Fibroblast of skin of scalp (primary cell): ENCODE results near the gene EIF4E1B.

Experiments used
- DNase-seq: peaks from one replicate; pipeline ENCODE4 v3.0.0-alpha.2; 2013

EIF4E1B gene

DNA sequence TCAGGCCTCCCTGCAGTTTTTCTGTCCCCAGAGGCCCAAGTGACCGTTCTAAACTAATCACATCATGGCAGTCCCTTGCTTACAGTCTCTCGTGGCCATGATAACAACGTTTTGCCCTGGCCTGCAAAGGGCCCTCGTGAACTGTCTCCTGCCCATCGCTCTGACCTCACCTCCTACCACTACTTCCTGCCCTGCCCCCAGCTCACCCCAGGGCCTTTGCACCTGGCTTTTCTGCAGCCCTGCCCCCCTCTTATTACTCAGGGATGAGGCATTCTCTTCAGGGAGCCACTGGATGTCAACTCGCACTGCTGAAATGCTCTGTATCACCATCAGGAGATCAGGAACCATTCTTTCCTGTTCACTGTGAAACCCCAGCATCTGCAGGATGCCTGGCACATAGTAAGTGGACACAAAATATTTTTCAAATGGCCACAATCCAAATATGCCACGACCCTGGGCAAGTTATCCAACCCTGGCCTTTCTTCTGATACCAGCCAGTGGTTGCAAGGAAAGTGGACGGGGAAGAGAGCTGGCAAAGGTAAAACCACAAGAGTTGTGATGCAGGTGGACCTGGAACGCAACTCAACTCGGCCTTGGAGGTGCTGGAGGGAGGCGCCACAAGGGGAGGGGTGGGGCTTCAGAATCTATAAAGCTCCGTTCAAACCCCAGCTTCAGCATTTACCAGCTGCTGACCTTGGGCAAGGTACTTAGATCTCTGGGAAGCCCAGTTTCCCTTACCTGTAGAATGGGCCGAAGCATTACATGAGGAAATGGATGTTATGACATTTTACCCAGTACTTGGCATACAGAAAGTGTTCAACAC lies 1.9 kb upstream of the EIF4E1B start:
- DNase-seq, result no peak

- no peak for DNase-seq
These were observed 1.1 kb upstream of the EIF4E1B start for GRCh38 chr5:176629317-176629852.

- DNase-seq, result no peak
These were observed 277 bp downstream of the EIF4E1B start for GRCh38 chr5:176630681-176631222.

DNA sequence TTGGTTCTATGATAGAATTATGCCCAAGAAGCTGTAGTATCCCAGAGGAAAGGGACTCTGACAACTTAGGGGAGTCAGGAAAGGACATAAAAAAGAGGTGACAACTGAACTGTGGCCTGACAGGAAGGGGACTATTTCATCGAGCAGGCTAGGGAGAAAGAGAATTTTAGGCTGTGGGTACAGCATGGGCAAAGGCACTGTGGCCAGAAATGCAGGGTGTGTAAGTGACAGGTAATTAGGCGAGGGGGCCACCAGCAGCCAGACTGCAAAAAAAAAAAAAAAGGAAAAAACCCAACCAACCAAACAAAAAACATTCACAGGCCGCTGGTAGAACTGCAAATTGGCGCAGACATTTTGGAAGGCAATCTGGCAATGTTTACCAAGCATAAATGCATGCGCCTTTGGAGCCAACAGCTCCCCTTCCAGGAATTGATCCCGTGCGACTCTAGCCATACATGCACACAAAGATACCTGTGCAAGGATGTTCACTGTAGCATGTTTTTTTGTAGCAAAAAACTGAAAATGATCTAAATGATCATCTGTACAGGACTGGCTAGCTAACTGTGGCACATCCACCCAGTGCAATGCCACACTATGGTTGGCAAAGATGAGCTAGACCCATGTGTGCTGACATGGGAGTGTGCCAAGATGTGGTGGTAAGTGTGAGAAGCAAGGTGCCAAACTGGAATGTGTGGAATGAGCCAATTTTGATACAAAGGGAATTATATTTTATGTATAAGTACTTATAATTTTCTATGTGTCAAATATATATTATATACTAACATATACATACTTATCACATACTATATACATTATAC lies 1.1 kb downstream of the EIF4E1B start:
- no peak for DNase-seq

- DNase-seq, result no peak
These were observed 2.3 kb downstream of the EIF4E1B start for GRCh38 chr5:176632745-176633144.

GRCh38 chr5:176633598-176633997 lies 3.1 kb downstream of the EIF4E1B start:
- DNase-seq, result no peak

DNA sequence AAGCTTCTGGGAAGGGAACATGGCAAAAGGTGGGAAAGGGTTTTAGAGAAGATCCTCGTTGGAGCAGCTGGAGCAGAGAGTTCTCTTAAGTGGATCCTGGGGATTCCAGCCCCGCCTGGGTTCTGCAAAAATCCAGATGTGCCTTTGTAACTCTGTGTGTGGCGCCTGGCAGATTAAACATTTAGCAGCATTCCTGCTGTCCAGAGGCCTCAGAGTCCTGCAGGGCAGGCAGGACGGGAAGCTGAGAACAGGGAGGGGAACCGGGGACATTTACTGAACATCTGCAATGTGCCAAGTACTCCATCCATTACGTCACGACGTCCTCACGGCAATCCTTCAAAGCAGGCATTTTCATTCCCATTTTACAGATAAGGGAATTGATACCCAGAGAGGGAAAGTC lies 6.0 kb downstream of the EIF4E1B start:
- DNase-seq, result peak; percentile 20

DNA sequence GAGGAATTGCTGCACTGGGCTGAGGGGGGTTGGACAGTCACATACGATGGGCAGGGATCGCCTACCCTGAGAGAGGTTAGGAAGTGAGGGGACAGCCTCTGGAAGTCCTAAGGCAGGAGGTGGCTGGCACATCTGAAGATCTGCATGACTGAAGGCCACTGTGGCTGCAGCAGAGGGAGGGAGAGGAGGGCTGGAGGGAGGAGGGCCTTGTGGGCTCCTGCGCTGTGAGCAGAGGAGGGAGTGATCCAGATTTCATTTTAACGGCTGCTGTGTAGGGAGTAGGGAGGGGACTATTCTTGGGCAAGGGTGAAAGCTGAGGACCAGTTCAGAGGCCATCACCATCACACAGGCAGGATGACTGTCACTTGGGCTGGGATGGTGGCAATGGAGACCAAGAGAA lies 7.1 kb downstream of the EIF4E1B start:
- DNase-seq, result no peak

- DNase-seq, result no peak
These were observed 8.0 kb downstream of the EIF4E1B start for GRCh38 chr5:176638437-176638836.

- DNase-seq, result no peak
These were observed 8.7 kb downstream of the EIF4E1B start for GRCh38 chr5:176639208-176639607.

GRCh38 chr5:176639981-176640380 lies 9.5 kb downstream of the EIF4E1B start:
- peak; percentile 12 for DNase-seq

DNA sequence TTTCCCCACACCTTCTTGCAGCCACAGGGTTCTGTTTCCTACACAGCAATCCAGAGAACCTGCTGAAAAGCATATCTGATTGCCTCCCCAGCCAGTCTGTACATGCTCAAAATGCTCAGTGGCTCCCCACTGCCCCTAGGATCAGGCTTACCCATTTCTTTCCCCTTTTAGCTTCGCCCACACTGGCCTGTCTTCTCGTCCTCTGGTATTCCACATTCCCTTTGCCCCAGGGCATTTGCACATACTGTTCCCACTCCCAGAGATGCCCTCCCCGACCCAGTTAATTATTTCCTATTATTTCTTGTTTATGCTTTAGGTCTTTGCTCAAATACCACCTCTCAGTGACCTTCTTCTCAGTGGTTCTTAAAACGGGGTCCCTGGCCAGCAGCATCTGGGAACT lies 10.1 kb downstream of the EIF4E1B start:
- DNase-seq, result no peak

DNA sequence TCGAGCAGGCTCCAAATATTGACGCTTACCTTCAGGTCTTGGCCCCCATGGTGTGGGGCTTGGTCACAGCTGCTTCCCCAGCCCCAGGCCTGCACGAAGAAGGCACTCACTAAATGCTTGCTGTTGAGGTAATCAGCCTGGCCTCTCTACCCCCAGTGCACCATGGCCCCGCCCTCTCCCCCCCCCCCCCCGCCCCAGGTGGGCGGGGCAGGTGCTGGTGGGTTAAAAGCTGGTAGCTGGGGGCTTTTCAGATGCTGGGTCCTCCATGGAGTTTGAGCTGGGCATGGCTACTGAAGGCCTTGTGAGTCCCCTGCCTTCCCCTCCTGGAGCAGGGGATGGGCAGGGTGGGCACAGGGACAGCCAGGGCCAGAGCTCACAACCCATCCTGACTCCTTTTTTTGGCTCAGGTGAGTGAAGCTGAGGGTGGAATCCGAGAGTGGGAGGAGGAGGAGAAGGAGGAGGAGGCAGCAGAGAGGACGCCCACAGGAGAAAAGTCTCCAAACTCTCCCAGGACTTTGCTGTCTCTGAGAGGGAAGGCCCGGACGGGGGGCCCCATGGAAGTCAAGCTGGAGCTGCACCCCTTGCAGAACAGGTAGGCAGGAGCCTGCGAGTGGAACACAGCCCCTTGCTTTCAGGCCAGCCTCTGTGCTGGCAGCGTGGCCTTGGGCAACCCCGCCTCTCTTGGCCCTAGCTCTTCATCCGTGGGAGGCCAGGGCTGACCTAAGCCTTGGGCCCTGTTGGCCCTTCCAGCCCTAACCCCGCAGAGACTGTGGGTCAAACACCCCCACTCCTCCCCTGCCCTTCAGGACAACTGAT lies 12.4 kb downstream of the EIF4E1B start:
- DNase-seq, result no peak

DNA sequence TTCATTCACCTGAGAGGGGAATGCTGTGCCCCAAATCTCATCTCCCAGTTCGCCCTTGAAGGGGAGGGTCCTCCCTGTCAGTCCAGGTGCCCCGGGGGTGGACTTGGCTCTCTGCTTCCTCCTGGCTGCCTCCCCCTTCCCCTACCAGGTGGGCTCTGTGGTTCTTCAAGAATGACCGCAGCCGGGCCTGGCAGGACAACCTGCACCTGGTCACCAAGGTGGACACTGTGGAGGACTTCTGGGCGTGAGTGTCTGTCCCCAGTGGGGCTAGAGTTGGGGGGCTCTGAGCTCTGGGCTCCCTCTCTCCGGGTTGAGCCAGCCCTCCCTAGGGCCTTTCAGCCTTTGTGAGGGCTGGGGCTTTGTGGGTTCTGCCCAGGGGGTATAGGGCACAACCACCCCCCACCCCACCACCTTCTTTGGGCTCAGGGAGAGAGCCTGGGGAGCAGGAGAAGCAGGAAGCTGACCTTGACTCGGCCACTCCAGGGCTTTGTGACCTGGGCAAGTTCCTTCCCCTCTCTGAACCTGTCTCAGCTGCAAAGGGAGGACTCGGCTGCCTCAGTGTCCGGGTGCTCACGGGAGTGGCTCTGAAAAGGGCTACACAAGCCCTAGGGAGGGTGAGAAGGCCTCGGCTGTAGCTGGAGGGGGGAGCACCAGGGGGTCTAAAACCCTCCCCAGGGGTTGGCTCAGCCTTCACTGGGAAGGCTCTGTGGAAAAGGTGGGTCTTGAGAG lies 13.2 kb downstream of the EIF4E1B start:
- DNase-seq, result no peak

DNA sequence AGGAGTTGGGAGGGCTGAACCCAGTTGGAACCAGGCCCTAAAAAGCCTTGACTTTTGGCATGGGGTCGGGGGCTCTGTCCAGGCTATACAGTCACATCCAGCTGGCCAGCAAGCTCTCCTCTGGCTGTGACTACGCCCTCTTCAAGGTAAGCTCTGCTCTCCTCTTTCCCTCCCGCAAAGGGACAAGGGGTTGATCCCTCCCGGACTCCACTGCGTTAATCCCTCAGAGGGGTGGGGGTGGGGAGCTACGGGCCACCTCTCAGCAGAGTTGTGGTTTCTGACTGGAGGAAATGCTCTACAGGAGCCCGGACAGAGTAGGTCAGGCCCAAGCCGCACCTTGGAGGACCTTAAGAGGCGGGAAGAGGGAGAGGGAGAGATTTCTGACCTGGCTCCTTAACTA lies 13.8 kb downstream of the EIF4E1B start:
- no peak for DNase-seq

DNA sequence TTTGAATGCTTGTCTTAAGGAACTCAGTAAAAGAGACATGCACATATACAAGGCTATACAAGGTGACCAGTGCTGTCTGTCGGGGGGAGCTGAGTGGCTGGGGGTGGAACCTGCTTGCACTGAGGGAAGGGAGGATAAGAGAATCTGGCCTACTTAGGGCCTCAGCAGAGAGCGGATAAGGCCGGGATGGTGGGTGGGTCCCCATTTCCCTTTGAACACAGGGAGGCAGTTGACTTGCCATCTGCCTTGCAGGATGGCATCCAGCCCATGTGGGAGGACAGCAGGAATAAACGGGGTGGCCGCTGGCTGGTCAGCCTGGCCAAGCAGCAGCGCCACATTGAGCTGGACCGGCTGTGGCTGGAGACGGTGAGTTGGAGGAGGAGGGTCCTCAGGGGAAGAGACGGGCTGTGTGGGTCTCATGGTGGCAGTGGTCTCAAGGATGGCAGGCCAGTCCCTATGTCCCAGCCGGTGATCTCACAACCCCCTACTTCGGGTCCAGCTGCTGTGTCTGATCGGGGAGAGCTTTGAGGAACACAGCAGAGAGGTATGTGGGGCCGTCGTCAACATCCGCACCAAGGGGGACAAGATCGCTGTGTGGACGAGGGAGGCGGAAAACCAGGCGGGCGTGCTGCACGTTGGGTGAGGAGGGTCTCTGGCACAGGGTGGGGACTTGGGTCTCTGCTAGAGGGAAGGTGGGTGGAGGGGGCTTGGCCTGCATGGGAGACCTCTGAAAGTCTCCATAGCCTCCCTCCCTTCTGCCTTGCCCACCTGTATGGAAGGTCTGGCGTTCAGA lies 14.6 kb downstream of the EIF4E1B start:
- no peak for DNase-seq

DNA sequence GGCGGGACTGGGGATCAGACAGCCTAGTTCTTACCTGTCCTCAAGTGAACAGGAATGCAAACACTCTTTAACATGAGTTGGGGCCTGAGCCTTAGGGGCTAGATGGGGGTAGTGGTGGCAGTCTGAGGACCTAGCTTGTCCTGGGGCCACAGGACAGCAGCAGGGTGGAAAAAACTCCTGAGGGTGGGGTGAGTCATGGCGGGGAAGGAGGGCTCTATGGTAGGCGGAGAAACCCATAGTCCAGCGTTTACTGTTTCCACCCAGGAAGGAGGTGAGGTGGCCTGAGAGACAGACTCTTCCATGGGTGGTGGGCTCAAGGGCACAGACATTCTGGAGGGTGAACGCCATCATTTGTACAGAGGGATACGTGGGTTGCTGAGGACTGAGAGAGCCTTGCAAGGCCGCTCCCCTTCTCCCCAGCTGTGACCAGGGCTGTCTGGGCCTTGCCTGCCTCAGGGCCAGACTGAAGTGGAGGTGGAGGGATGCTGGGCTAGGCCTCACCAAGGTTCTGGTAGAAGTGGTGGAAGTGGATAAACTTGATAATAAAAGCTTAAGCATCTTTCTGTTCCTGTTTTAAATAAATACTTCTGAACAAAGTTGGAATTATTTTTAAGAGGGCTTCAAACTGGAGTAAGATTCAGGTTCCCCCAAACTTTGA lies 15.7 kb downstream of the EIF4E1B start:
- DNase-seq, result no peak

DNA sequence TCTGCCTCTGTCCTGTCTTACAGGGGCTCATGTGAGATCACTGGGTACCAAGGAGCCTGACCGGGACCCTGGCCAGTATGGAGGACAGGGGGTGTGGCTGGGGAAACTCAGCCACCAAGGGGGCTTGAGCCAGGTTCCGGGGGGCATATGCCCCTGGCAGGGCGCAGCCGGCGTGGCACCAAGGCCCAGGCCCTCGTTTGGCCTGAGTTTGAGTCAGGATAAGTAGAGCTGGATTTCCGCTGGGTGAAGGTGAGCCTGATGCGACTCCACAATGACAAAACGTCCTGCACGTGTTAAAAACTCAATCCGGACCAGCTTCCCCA lies 16.2 kb downstream of the EIF4E1B start:
- DNase-seq, result no peak

- peak; percentile 99 for DNase-seq
These were observed 16.8 kb downstream of the EIF4E1B start, which contains the start of gene TSPAN17 for GRCh38 chr5:176647030-176647842. Gene TSPAN17 (plus strand): TSS chr5:176647484. CDS start chr5:176647616, 132 bp downstream.
